ENCODE data around the gene SUPT6H. TPM values are rescaled to one million over a fixed set of nuclear protein-coding genes. Genes with fewer than 3 reads are reported as not detected.
A peak's percentile ranks its signal among the peaks of the same experiment; 100 is the strongest.
"Not testable (repeated sequence)": the region's sequence is repeated elsewhere in the genome, so short reads cannot be mapped to it uniquely, and the experiment has no call there.

SUPT6H gene
- total RNA-seq, 1 donor from 2014 or later, result 62.4 TPM

- intact Hi-C loops (cut with DNase I), result no loop called here
- H3K9me3 ChIP-seq, result no peaks in the 10 kb centered on the region
- H3K4me3 ChIP-seq, result peak overlapping the region; percentile 86
- H3K4me1 ChIP-seq, result peaks cover 53% of the 10 kb centered on the region
- no peak for ATAC-seq
- TF ChIP-seq CTCF (IDR thresholded peaks at IDR 0.05), result no peak
- H3K27me3 ChIP-seq, result no peaks in the 10 kb centered on the region
- peak overlapping the region; percentile 86 for H3K27ac ChIP-seq
- H3K36me3 ChIP-seq, result peaks cover 44% of the 10 kb centered on the region
- no peak for DNase-seq
Measured at GRCh38 chr17:28719021-28719433, 57.0 kb downstream of the SUPT6H start.

GRCh38 chr17:28720247-28720996, 58.4 kb downstream of the SUPT6H start:
- DNase-seq (no peak), ATAC-seq (no peak)
- no peak for TF ChIP-seq CTCF (IDR thresholded peaks at IDR 0.05)
- H3K4me3 ChIP-seq, result peak overlapping the region; percentile 86
- peaks cover 41% of the 10 kb centered on the region for H3K36me3 ChIP-seq
- H3K9me3 ChIP-seq, result no peaks in the 10 kb centered on the region
- H3K27me3 ChIP-seq, result no peaks in the 10 kb centered on the region
- intact Hi-C loops (cut with DNase I), result no loop called here
- H3K4me1 ChIP-seq, result peaks cover 56% of the 10 kb centered on the region
- H3K27ac ChIP-seq, result peak overlapping the region; percentile 86

- H3K9me3 ChIP-seq; ATAC-seq; intact Hi-C loops (cut with DNase I); H3K27me3 ChIP-seq; DNase-seq; H3K27ac ChIP-seq: not testable (repeated sequence)
- Histone ChIP-seq H3K4me1 (peaks cover 60% of the 10 kb centered on the region), H3K36me3 (peaks cover 41% of the 10 kb centered on the region), H3K4me3 (peak overlapping the region; percentile 86)
Measured at GRCh38 chr17:28720997-28721329, 59.0 kb downstream of the SUPT6H start.

- ATAC-seq, result no peak
- intact Hi-C loops (cut with DNase I), result no loop called here
Measured at GRCh38 chr17:28722417-28723158, 60.6 kb downstream of the SUPT6H start.

GRCh38 chr17:28723159-28723835, 61.3 kb downstream of the SUPT6H start:
- no peak overlapping the region for H3K27ac ChIP-seq

More at GRCh38 chr17:28722417-28723158, 60.6 kb downstream of the SUPT6H start:
- H3K4me3 ChIP-seq, result peak overlapping the region; percentile 0
- TF ChIP-seq CTCF (IDR thresholded peaks at IDR 0.05), result no peak
- no peaks in the 10 kb centered on the region for H3K27me3 ChIP-seq
- peaks cover 41% of the 10 kb centered on the region for H3K36me3 ChIP-seq
- H3K4me1 ChIP-seq, result peaks cover 55% of the 10 kb centered on the region
- H3K9me3 ChIP-seq, result no peaks in the 10 kb centered on the region
- H3K27ac ChIP-seq, result peak overlapping the region; percentile 24
- no peak for DNase-seq

GRCh38 chr17:28723836-28724499, 62.0 kb downstream of the SUPT6H start:
- peak overlapping the region; percentile 81 for H3K27ac ChIP-seq
- H3K4me1 ChIP-seq, result peaks cover 49% of the 10 kb centered on the region
- not testable (repeated sequence) for ATAC-seq

More at GRCh38 chr17:28723159-28723835, 61.3 kb downstream of the SUPT6H start:
- DNase-seq (no peak), ATAC-seq (no peak)
- H3K27me3 ChIP-seq, result no peaks in the 10 kb centered on the region
- no peak overlapping the region for H3K4me3 ChIP-seq
- H3K36me3 ChIP-seq, result peaks cover 41% of the 10 kb centered on the region
- H3K9me3 ChIP-seq, result no peaks in the 10 kb centered on the region
- intact Hi-C loops (cut with DNase I), result no loop called here
- no peak for TF ChIP-seq CTCF (IDR thresholded peaks at IDR 0.05)
- peaks cover 55% of the 10 kb centered on the region for H3K4me1 ChIP-seq

More at GRCh38 chr17:28723836-28724499, 62.0 kb downstream of the SUPT6H start:
- H3K36me3 ChIP-seq, result peaks cover 41% of the 10 kb centered on the region
- intact Hi-C loops (cut with DNase I); H3K27me3 ChIP-seq; H3K4me3 ChIP-seq; H3K9me3 ChIP-seq; DNase-seq: not testable (repeated sequence)

Measured in upper lobe of right lung (tissue), 1 donor.